Right hindlimb (tissue), 1 donor: ENCODE data around the gene CKM.
"Not testable (repeated sequence)": the region's sequence is repeated elsewhere in the genome, so short reads cannot be mapped to it uniquely, and the experiment has no call there.

Experiments
- DNase-seq: peaks from one replicate; pipeline ENCODE4 v3.0.0-alpha.2; 2018

The CKM gene

GRCh38 chr19:45283443-45284033, 39.1 kb downstream of the CKM start:
- no peak for DNase-seq

GRCh38 chr19:45280471-45280961, 42.2 kb downstream of the CKM start:
- no peak for DNase-seq

- DNase-seq: no peak
Observed at GRCh38 chr19:45279587-45280192, 43.0 kb downstream of the CKM start.

- no peak for DNase-seq
Observed at GRCh38 chr19:45278087-45278486, 44.6 kb downstream of the CKM start.

- DNase-seq: peak; percentile 63
Observed at GRCh38 chr19:45276284-45276687, 46.4 kb downstream of the CKM start.

- DNase-seq: peak; percentile 52
Observed at GRCh38 chr19:45275370-45275971, 47.2 kb downstream of the CKM start.

GRCh38 chr19:45273521-45273855, 49.2 kb downstream of the CKM start:
- no peak for DNase-seq

- DNase-seq: no peak
Observed at GRCh38 chr19:45271735-45272108, 51.0 kb downstream of the CKM start.

- DNase-seq: no peak
Observed at GRCh38 chr19:45271098-45271734, 51.5 kb downstream of the CKM start.

- not testable (repeated sequence) for DNase-seq
Observed at GRCh38 chr19:45269939-45270338, 52.7 kb downstream of the CKM start.

- DNase-seq: no peak
Observed at GRCh38 chr19:45267296-45267695, 55.4 kb downstream of the CKM start.

GRCh38 chr19:45265375-45265774, 57.3 kb downstream of the CKM start:
- no peak for DNase-seq

- DNase-seq: no peak
Observed at GRCh38 chr19:45264781-45265317, 57.8 kb downstream of the CKM start.

GRCh38 chr19:45263013-45263412, 59.7 kb downstream of the CKM start:
- DNase-seq: no peak

GRCh38 chr19:45262570-45262969, 60.1 kb downstream of the CKM start:
- no peak for DNase-seq

- no peak for DNase-seq
Observed at GRCh38 chr19:45258862-45259261, 63.8 kb downstream of the CKM start.

GRCh38 chr19:45256836-45257235, 65.8 kb downstream of the CKM start:
- DNase-seq: no peak
